KG1 (cell line): ENCODE data around the gene MCM6.
"Not testable (repeated sequence)": the region's sequence is repeated elsewhere in the genome, so short reads cannot be mapped to it uniquely, and the experiment has no call there.

Experiments
- DNase-seq: peaks from one replicate; lab custom pipeline; 2025; lab: John Stamatoyannopoulos, UW

MCM6 gene

DNA sequence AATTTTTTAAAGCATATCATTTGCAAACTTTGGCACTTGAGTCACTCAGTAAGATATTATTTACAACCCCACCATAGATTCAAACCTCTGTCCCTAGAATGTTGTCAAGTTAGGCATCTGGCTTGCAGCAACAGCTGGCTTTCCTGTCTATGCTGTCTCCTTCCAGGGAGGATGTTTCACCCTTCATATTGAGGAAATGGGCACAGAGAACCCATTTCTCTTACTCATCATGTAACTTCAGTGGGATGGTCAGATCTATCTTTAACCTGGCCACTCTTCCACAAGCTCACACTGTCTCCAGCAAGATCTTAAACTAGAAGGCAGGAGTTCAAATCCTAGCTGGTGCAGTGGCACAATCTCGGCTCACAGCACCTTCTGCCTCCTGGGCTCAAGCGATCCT lies 55.1 kb downstream of the MCM6 start:
- peak; percentile 9 for DNase-seq

DNA sequence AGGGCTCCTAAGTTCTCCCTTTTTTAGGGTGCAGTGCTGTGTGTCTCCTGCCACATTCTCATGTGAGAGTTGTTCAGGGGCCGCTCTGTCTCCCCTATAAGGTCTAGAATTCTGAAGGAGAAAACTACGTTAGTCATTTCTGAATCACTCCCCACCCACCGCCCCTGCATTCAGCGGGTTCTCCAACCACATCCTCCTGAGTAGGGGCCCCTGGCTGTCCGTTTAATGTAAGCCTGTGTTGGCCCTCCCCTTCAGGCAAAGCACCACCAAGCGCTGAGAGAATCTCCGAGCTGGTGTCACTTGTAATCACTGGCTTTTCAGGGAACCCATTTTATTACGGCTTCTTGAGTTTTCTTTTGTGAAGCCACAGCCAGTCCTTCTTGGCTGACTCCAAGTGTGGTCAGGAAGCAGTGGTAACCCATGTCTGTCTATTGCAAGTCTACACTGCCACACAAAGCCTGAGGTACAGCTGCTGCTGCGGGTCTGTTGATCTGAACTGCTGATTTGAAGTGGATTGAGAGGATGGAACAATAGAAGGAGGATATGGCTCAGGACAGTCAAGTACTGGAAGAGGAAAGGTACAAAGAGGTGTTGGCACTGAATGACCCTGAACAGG lies 56.1 kb downstream of the MCM6 start:
- DNase-seq, result peak; percentile 68

DNA sequence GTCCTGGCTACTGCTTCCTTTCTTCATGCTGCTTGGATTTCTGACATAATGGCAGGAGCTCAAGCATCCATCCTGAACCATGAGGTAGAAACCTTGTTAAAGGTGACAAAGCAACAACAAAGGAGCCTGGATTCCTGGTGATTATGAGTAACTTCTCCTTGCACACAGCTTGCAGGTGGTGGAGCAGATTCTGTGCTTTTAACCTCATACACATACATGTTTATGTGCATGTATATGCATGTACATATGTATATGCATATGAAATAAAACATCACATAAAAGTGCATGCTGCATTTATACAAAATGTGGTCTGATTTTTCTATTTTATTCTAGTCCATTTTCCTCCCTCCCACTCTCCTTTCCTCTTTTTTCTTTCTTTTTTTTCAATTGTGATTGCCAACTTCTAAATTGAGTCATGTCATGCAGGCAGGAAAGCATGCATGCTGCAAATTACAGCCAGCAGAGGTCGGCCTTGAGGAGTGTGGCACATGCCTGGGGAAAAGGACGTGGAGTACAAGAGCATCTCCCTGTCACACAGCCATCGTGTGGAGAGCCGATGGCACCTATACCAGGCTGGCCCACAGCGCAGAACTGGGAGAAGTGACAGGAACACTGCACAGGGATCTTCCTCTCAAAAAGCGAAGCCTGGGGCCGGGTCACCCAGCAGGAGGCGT lies 57.2 kb downstream of the MCM6 start:
- no peak for DNase-seq

- DNase-seq, result no peak
Observed at GRCh38 chr2:135817951-135818350, 58.3 kb downstream of the MCM6 start.

DNA sequence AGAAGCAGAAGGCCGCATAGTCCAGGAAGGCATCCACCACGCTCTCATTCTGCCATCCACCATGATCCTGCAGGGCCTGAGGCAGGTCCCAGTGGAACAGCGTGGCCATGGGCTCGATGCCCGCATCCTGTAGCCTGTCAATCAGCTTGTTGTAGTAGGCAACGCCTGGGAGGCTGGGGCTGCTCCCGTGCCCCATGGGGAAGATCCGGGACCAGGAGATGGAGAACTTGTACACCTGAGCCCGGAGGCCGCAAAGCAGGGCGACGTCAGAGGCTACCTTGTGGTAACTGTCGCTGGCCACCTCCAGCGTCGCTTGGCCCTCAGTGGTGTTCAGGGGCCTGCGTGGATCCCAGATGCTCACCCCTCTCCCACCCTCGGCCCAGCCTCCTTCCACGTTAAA lies 58.8 kb downstream of the MCM6 start:
- DNase-seq, result no peak

DNA sequence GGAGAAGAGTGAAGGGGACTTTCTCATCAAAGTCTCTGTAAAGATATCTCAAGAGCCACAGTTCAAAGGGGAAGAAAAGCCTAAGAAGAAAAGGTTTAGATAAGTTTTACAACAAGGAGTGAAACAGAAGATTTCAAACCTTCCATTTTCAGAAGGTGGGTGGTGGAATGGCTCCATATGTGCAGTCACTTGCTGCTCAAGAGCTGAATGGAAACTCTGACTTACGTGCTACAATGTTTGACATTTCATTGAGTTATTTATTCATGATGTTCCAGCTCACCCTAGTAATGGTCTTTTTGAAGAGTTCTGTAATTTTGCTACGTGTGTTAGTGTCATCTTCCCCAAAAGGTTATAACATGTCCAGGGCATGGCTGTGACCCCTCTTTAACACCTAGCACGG lies 61.0 kb downstream of the MCM6 start:
- DNase-seq, result no peak

DNA sequence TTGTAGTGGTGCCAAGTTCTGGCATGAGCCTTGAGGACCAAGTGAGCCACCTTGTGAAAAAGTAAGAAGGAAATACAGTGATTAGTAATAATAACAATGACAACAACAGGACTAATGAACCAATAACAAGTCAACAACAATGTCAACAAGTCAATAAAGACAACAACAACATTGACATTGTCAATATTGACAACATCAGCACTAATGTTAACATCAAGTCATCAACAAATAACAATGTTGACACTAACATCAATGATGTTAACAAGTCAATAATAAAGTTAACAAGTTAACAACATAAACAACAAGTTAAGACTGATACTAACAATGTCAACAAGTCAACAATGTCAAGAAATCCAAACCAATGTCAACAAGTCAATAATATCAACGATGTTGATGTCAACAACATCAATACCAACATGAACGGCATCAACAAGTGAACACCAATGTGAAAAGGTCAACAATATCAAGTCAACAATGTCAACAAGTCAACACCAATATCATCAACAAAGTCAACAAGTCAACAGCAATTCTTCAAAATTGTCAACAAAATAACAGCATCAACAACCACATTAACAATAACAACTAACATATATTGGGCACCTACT lies 63.2 kb downstream of the MCM6 start:
- DNase-seq, result no peak

DNA sequence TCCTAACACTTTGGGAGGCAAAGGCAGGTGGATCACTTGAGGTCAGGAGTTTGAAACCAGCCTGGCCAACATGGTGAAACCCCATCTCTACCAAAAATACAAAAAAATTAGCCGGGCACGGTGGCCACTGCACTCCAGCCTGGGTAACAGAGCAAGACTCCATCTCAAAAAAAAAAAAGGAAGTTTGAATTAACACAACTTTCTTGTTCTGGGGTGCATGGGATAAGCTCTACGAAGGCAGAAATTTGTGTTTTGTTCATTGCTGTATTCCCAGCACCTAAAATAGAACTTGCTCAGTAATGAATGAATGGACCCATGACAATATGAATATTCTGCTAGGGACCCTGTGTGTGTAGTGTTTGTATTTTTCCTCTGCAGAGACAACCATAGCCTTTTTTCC lies 68.4 kb downstream of the MCM6 start:
- not testable (repeated sequence) for DNase-seq

DNA sequence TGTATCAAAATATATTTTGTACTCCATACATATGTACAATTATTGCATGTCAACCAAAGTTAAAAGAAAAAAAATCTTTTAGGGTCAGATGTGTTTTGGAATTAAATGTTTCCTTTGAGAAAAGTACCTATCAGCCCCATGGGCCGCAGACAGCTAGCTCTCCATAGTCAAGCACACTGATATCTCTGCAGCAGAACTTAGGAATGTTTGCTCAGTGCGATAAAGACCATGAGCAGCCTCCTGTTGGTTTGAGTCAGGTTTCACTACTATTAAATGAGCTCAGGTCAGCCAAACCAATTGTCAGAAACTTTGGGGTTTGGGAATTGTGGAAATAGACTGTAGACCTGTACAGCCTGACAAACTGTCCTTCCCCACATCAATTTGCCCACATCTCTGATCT lies 73.0 kb downstream of the MCM6 start:
- DNase-seq, result no peak

GRCh38 chr2:135802350-135802749 lies 73.9 kb downstream of the MCM6 start:
- no peak for DNase-seq

GRCh38 chr2:135800513-135801460 lies 75.5 kb downstream of the MCM6 start:
- no peak for DNase-seq

GRCh38 chr2:135799738-135800137 lies 76.5 kb downstream of the MCM6 start:
- DNase-seq, result no peak

DNA sequence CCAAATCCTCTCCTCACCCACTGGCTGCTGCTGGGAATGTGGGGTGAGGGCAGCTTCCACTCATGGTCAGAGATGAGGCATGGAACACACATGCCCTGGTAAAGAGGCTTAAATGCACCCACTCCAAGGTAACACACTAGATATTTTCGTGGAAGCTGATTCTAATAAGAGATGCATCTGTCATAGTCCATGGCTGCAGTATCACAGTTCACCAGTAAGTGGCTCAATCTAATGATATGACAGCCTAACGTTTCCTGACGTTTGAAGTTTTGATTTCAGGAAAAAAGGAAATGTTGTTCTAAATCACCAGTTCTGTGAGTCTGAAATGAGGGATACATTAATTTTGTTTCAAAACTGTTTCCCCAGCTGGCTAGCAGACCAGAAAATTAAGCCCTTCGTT lies 77.5 kb downstream of the MCM6 start:
- no peak for DNase-seq

- no peak for DNase-seq
Observed at GRCh38 chr2:135798275-135798705, 78.0 kb downstream of the MCM6 start.

GRCh38 chr2:135797497-135798274 lies 78.6 kb downstream of the MCM6 start:
- peak; percentile 55 for DNase-seq

DNA sequence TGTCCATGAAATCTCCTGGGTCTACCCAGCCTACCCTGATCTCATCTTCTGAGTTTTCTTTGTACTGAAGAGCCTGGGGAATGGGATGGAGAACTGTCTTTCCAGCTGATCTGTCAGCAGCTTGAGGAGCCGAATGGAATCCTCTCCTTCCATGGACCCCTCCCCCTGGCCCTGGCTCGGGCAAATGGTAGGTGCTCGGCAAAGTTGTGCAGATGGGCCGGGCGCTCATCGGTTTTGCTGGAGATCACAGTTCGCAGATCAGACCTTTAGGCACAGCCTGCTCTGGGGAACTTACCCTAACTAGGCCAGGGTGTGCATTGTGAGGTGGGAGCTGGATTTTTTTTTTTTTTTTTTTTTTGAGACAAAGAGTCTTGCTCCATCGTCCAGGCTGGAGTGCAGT lies 79.6 kb downstream of the MCM6 start:
- no peak for DNase-seq

GRCh38 chr2:135795641-135796040 lies 80.6 kb downstream of the MCM6 start:
- not testable (repeated sequence) for DNase-seq

GRCh38 chr2:135792401-135793150 lies 83.7 kb downstream of the MCM6 start:
- no peak for DNase-seq

GRCh38 chr2:135791418-135792190 lies 84.6 kb downstream of the MCM6 start:
- no peak for DNase-seq

DNA sequence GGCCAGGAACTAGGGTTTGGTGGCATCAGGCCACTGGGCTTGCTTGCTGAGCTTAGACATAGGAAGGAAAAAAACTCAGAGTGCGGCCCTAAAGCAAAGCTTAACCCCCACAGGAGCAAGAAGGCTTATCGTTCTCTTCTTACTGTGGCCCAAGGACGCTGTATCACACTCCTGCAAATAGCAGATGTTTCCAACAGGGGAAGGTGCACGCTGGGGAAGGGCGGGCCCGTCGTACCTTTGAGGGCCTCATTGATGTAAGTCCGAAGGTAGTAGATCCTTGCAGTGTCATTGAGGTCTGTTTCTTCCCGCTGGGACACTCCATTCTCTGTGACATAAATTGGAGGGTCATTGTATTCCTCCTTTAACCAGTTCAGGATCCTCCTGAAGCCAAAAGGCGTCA lies 85.8 kb downstream of the MCM6 start:
- DNase-seq, result no peak
